PC-9 (cell line): ENCODE measurements around the gene SLC25A28.

ENCODE experiments used
- EZH2 ChIP-seq: fragments of 200-600 bp; sonication (generic); IDR thresholded peaks from 2 replicates; pipeline ENCODE4 v1.8.0; 2017; ENCODE audit warnings: antibody characterized with exemption, low read depth
- TF ChIP-seq, protein P1 (sequence below): fragments of 200-600 bp; sonication (generic); conservative IDR thresholded peaks from 2 replicates; pipeline ENCODE4 v1.6.1; 2017; ENCODE audit warnings: mixed run types, antibody characterized with exemption, mild to moderate bottlenecking, moderate library complexity

DNA sequence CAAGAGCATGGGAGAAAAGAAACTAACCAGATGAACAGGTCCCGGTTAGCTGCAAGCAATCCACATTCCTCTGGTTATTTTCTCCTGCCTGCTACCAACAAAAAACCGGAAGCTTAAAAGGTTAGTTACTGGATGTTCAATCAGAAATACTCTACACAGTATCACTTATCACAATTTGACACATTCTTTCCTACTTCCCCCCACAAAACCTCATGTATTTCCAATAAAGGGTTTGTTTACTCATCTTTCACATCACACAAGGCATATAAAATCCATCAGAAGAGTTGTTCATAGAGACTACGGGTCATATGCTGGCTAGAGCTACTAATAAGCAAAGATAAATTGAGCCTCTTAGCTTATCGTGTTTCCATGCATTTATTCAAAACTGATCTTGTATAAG is 4.8 kb downstream of the SLC25A28 start:
- TF ChIP-seq EZH2: no peak
- TF ChIP-seq, protein P1, sequence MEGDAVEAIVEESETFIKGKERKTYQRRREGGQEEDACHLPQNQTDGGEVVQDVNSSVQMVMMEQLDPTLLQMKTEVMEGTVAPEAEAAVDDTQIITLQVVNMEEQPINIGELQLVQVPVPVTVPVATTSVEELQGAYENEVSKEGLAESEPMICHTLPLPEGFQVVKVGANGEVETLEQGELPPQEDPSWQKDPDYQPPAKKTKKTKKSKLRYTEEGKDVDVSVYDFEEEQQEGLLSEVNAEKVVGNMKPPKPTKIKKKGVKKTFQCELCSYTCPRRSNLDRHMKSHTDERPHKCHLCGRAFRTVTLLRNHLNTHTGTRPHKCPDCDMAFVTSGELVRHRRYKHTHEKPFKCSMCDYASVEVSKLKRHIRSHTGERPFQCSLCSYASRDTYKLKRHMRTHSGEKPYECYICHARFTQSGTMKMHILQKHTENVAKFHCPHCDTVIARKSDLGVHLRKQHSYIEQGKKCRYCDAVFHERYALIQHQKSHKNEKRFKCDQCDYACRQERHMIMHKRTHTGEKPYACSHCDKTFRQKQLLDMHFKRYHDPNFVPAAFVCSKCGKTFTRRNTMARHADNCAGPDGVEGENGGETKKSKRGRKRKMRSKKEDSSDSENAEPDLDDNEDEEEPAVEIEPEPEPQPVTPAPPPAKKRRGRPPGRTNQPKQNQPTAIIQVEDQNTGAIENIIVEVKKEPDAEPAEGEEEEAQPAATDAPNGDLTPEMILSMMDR: no peak
